KOPT-K1 (cell line): Measurements from ENCODE around the gene TRUB2.

Source experiments
- H3K27ac ChIP-seq: fragments of 200-600 bp; sonication (generic); 2 replicates; pipeline ENCODE4 v1.5.1; 2016; ENCODE audit warnings: antibody characterized with exemption, mild to moderate bottlenecking, low read depth, low read length; ENCODE audit not compliant: poor library complexity, severe bottlenecking
- H3K36me3 ChIP-seq: fragments of 200-600 bp; sonication (generic); 2 replicates; pipeline ENCODE4 v1.5.1; 2017; ENCODE audit warnings: antibody characterized with exemption, mild to moderate bottlenecking, low read length, moderate library complexity; ENCODE audit not compliant: insufficient read depth
- H3K9me3 ChIP-seq: fragments of 200-600 bp; sonication (generic); 2 replicates; pipeline ENCODE4 v1.5.1; 2017; ENCODE audit warnings: antibody characterized with exemption, low read length, mild to moderate bottlenecking; ENCODE audit not compliant: insufficient read depth, poor library complexity, severe bottlenecking

The TRUB2 gene, protein sequence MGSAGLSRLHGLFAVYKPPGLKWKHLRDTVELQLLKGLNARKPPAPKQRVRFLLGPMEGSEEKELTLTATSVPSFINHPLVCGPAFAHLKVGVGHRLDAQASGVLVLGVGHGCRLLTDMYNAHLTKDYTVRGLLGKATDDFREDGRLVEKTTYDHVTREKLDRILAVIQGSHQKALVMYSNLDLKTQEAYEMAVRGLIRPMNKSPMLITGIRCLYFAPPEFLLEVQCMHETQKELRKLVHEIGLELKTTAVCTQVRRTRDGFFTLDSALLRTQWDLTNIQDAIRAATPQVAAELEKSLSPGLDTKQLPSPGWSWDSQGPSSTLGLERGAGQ

GRCh38 chr9:128322404-128323211, at the start of gene TRUB2, which contains the start of gene COQ4:
TRUB2 (minus strand) TSS chr9:128322447; CDS start chr9:128322408, 39 bp downstream.
COQ4 (plus strand) TSS chr9:128322839; CDS start chr9:128322859, 20 bp downstream.
- peaks cover 36% of the 10 kb centered on the region for H3K36me3 ChIP-seq
- H3K27ac ChIP-seq = peak within 1 kb of the TSS; percentile 87
- H3K9me3 ChIP-seq = no peaks in the 10 kb centered on the region

- Histone ChIP-seq H3K9me3 (no peaks in the 10 kb centered on the region), H3K36me3 (peaks cover 13% of the 10 kb centered on the region; the same call in 1 of the 2 replicates), H3K27ac (peak overlapping the region; percentile 76)
Measured at GRCh38 chr9:128371630-128372117, 49.4 kb upstream of the TRUB2 start.

DNA sequence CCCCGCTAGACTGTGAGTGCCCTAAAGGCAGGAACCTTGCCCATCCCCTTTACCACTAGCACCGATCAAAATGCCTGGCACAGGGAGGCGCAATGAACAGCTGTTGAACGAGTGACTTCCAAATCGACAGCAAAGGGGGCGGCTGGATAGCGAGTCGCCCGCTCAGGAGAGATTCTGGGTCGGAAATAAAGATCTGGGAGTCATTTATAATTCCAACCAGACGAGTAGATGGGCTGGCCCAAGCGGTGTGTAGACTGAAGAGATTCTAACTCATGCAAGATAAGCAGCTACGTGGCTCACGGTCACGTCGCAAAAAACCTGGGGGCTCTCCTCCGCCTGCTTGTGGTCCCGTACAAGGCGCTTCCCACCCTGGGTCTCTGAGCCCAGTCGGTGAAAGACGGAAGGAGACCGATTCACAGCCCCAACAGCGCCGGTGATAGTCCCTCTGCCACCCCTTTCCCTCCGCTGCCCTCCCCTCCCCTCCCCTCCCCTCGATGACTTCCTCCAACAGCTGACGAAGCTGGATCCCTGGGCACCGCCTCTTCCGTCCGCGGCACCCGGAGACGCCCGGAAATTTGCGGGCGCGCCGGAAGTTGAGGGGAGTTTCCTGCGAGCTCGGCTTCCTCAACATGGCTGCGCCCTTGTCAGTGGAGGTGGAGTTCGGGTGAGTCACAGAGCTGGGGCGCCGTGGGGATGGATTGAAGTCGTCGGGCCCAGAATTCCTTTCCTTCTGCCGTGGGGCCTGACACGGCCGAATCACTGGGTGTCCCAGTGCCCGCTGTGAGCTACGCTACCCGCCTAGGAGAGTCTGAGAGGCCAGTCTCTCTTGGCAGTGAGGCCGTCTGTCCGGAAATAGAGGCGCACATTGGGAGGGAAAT, 48.7 kb upstream of the TRUB2 start, which contains the start of gene URM1:
Gene URM1 (plus strand): TSS at position 623 of the 878 bp plus-strand sequence. CDS start 7 bp downstream, at position 630.
- no peaks in the 10 kb centered on the region for H3K9me3 ChIP-seq
- H3K36me3 ChIP-seq = peaks cover 13% of the 10 kb centered on the region; the same call in 1 of the 2 replicates
- H3K27ac ChIP-seq = peak within 1 kb of the TSS; percentile 76

GRCh38 chr9:128370367-128370751, 48.1 kb upstream of the TRUB2 start:
- Histone ChIP-seq H3K36me3 (peaks cover 13% of the 10 kb centered on the region; the same call in 1 of the 2 replicates), H3K9me3 (no peaks in the 10 kb centered on the region), H3K27ac (peak overlapping the region; percentile 76)

DNA sequence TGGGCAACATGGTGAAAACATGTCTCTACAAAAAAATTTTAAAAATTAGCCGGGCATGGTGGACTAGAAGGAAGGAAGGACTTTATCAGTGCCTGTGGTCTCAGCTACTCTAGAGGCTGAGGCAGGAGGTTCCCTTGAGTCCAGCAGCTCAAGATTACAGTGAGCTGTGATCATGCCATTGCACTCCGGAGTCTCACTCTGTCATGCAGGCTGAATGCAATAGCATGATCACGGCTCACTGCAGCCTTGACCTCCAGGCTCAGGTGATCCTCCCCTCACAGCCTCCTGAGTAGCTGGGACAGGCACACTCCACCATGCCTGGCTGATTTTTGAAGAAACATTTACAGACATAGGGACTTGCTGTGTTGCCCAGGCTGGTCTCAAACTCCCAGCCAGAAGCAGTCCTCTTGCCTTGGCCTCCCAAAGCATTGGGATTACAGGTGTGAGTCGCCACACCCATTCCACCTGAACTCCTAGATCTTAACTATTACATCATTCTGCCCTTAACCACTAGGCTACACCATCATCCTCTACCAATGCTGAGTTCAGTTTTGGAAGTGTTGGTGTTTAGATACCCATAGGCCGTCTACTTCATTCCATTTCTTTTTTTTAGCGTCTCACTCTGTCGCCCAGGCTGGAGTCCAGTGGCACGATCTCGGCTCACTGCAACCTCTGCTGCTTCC, 46.9 kb upstream of the TRUB2 start:
- H3K27ac ChIP-seq = no peak overlapping the region
- H3K36me3 ChIP-seq = peaks cover 5% of the 10 kb centered on the region; the same call in 1 of the 2 replicates
- H3K9me3 ChIP-seq = no peaks in the 10 kb centered on the region

DNA sequence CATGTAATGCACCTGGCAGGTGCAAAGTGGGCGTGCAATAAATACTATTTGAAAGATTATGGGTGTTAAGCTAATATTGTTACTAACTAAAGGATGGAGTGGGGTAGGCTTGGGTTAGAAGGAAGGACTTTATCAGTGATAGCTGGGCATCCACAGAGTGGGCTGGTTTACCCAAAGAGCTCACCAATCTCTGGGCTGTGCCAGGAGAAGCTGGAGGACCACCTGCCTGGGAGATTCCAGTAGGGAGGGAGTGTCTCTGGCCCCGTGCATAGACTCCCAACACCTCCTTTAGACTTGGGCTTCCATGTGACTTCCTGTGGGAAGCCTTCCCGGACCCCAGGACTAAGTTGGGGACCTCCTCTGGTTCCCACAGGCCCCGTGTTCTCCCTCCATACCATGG, 43.3 kb upstream of the TRUB2 start:
- H3K9me3 ChIP-seq = no peaks in the 10 kb centered on the region
- peak overlapping the region; percentile 91 for H3K27ac ChIP-seq
- H3K36me3 ChIP-seq = no peaks in the 10 kb centered on the region

DNA sequence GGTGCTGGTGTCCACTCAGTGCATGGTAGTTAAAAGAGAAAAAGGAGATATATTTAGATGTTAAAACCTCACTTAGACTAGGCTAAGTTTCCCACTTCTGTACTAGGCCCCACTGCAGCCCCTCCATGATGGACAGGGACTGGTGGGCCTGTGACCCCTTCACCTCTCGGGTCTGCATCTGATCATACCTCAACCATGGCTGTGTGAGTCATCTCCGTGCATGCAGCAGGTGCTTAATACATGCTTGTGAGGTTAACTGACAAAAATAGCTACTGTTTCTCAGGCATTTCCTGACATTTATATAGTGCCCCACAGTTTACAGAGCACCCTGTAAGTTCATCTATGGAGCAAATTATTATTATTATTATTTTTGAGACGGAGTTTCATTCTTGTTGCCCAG, 40.5 kb upstream of the TRUB2 start:
- Histone ChIP-seq H3K27ac (no peak overlapping the region), H3K9me3 (no peaks in the 10 kb centered on the region), H3K36me3 (no peaks in the 10 kb centered on the region; the same call in 1 of the 2 replicates)

- no peak overlapping the region for H3K27ac ChIP-seq
- peaks cover 4% of the 10 kb centered on the region; the same call in 1 of the 2 replicates for H3K36me3 ChIP-seq
- no peaks in the 10 kb centered on the region for H3K9me3 ChIP-seq
Measured at GRCh38 chr9:128361986-128362646, 39.9 kb upstream of the TRUB2 start.

DNA sequence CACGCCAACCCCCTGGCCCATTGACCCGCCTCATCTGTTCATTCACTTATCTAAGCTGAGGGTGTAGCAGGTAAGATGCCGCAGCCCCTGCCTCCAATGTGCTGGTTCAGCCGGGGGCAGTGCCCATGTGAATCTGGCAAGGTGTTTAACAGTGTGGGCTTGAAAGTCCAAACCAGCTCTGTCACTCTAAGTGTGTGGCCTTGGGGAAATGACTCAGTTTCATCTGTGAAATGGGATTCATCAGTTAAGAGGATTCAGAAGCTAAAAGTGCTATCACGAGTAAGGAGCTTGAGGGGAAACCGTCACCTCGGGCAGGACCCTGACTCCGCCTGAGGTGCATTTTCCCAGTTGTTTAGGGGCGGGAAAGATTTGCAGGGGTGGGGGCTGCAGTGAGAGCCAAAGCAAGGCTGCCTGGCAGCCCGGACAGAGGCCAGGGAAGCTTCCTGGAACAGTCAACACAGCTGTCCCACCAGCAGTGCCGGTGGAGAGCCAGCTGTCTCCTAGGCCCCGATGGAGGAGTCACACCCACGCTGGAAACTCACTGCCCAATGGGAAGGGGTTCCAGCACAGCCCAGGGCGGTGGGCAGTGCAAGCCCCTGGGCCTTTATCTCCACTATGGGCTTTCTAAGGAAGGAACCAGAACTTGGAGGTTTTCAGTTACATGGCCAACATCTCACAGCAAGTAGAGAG, 39.2 kb upstream of the TRUB2 start:
- H3K27ac ChIP-seq = no peak overlapping the region
- H3K9me3 ChIP-seq = no peaks in the 10 kb centered on the region
- H3K36me3 ChIP-seq = peaks cover 4% of the 10 kb centered on the region; the same call in 1 of the 2 replicates

GRCh38 chr9:128360826-128361225, 38.6 kb upstream of the TRUB2 start:
- Histone ChIP-seq H3K9me3 (no peaks in the 10 kb centered on the region), H3K36me3 (peaks cover 10% of the 10 kb centered on the region; the same call in 1 of the 2 replicates), H3K27ac (no peak overlapping the region)

- peaks cover 20% of the 10 kb centered on the region; the same call in 1 of the 2 replicates for H3K36me3 ChIP-seq
- no peaks in the 10 kb centered on the region for H3K9me3 ChIP-seq
- H3K27ac ChIP-seq = no peak overlapping the region
Measured at GRCh38 chr9:128358861-128359260, 36.6 kb upstream of the TRUB2 start.

- Histone ChIP-seq H3K27ac (no peak overlapping the region), H3K36me3 (peaks cover 23% of the 10 kb centered on the region; the same call in 1 of the 2 replicates), H3K9me3 (no peaks in the 10 kb centered on the region)
Measured at GRCh38 chr9:128358090-128358489, 35.8 kb upstream of the TRUB2 start.

- Histone ChIP-seq H3K27ac (no peak overlapping the region), H3K36me3 (peaks cover 33% of the 10 kb centered on the region; the same call in 1 of the 2 replicates), H3K9me3 (no peaks in the 10 kb centered on the region)
Measured at GRCh38 chr9:128355451-128355850, 33.2 kb upstream of the TRUB2 start.
